ENCODE results near the gene TEX44. TPM values are rescaled to one million over a fixed set of nuclear protein-coding genes. Genes with fewer than 3 reads are reported as not detected.
A peak's percentile ranks its signal among the peaks of the same experiment; 100 is the strongest.

The TEX44 gene
- total RNA-seq, 1 experiment from 2014 or later = not detected

DNA sequence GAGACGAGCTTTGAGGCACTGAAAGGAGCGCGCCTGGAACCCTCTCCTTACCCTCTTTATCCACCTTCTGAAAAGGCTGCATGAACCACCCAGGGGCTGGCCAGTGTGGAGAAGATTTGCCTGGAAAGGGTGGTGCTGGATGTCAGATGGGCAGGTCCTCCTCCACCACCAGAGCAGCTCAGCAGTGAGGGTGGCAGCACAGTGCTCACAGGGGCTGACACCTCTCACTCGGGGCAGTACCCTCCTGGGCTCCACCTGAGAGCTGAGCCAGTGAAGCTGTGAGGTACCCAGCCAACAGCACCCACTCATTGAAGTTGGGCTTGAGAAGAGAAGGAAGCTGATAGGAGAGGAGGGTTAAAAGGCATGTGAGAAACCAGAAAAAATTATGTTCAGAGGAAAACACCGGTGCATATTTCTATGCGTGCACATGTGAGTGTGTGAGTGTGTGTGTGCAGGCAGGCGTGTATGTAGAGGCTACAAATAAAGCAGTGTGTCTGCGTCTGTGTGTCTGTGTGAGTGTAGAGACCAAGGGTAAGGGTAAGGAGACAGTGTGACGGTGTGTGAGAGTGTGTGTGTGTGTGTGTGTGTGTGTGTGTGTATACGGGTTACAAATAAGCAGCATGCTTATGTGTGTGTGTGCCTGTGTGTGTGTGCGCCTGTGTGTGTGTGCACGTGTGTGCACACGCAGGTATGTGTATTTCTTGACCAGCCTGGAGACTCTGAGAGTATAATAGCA is 40.7 kb downstream of the TEX44 start:
- no peak for DNase-seq (ENCODE audit: low read depth)

DNA sequence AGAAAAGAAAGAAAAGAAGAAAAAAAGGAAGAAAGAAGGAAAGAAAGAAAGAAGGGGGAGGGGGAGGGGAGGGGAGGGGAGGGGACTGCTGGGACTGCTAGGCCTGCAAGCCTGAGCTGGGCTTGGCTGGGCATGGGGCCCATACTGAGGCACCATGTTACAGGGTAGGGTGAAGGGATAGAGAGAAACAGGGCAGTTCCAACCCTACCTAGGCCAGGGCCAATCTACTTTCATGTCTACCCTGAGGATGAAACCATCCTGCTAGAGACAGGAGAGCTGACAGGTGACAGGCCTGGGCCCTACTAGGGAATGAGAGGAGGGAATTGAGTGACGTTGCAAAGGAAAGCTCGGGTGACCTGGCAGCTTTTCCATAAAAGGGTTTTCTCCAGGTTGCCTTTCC is 41.7 kb downstream of the TEX44 start:
- DNase-seq (ENCODE audit: low read depth) = no peak

DNA sequence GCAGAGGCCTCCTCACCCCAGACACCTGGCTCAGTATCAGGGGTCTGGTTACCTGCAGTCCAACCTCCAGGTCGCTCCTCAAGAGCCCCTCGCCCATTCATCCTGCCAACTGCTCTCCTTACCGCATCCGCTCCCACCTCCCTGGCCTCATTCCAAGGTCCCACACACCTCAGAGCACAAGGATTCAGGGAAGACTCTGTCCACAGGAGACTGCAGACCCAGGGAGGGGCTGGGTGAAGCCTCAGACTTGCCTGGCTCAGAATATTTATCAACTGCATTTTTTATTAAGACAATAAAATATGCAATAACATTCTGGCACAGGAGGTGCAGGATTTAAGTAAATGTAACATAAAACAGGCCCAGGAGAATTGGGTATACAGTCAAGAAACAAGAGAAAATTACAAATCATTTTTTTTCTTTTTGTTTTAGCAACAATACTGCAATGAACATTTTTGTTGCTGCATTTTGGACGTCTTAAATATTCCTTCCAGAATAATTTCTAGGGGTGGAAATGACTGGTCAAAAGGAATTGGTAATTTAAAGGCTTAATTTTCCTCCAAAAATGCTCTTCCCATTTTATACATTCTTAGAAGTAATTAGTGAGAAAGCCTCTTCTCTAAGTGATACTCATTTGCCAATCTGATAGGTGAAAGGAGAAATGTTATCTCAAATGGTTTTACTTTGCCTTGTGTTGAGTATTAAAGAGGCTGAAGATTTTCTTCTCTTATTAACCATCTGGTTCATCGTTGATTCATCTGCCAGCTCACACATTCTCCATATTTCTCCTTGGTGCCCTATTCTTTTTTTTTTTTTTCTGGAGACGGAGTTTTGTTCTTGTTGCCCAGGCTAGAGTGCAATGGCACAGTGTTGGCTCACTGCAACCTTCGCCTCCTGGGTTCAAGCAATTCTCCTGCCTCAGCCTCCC is 42.5 kb downstream of the TEX44 start:
- DNase-seq (ENCODE audit: low read depth) = no peak

DNA sequence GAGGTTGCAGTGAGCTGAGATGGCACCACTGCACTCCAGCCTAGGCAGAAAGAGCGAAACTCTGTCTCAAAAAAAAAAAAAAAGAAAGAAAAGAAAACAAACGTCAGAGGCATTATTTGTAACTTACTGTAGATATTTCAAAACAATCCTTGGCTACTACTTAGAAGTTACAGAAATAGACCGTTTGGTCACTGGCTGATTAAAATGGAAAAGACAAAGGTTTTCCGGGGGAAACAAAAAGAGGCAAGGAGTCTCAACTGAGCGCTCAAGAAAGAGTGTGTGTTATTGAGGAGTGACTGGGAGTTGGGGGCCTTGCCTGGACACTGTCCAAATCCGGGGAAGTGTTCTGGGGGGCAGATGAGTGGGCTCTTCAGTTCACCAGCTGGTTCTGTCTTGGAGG is 47.6 kb downstream of the TEX44 start:
- no peak for DNase-seq (ENCODE audit: low read depth)

DNA sequence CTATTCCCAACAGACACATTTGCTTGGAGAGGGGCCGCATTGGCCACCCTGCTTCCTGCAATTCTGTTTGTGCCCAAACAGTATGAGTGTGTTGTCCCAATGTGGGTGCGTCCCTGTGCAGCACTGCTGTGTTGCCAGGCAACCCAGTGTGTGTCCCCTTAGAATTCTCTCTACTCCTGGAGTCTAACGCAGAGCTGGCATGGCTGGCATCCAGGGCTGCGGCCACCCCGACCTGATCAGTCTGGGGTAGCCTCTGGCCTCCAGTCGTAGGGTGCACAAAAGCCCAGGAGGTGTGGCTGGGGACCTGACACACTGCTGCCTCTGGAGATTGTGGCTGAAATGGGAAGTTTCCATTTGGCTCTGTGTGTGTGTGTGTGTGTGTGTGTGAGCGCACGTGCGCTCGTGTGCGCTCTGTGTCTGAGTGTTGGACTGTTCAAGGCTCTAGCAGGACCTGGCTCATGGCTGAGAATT is 48.0 kb downstream of the TEX44 start:
- peak; percentile 51 for DNase-seq (ENCODE audit: low read depth)

DNA sequence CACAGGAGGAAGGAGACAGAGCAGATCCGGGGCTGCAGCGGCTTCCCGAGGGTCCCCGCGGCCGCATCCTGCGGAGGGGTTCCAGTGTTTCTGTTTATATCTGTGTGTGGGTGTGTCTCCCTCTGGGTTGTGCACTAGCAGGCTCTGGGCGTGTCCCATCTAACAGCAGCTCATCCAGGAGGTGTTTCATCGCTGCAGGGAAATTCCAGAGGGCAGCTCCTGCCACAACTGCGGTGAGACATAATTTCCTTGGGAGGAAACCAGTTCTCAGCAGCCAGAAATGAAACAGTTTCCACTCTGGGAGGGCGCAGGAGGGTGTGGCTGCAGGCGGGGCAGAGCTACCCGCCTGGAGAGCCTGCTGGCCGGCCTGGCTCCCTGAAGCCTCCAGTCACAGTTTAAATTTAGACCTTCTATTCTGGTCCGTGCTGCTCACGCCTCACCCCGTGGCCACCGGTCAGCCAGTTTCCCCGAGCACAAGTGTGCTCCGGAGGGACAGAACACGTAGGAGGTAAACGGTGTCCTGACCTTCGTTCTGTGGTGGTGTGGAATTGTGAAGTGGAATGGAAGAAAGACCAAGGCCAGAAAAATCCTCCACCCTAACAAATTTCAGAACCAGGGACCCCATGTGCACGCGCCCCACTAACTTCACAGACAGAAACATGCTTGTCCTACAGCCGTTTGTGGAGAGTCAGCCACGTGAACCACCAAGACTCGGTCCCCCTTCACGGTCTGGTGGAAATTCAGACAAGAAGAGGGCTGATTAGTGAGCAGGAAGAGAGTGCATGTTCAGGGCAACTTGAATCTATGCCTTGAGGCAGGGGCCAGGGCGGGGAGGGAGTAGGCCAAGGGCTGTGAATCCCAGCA is 50.2 kb downstream of the TEX44 start:
- peak; percentile 100 for DNase-seq (ENCODE audit: low read depth)

DNA sequence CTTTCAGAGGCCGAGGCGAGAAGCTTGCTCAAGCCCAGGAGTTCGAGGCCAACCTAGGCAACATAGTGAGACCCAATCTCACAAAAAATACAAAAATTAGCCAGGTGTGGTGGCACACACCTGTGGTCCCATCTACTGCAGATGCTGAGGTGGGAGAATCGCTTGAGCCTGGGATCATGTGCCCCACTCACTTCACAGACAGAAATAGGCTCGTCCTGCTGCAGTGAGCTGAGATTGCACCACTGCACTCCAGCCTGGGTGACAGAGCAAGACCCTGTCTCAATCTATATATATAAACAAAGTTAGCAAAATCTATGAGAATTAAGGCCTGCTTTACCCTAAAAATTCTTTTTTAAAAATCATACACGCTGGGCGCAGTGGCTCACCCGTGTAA is 50.8 kb downstream of the TEX44 start:
- DNase-seq (ENCODE audit: low read depth) = no peak

Other genes starting within 250 kb of the TEX44 start
- 0.49 and 0.60 TPM in 2 replicates for gene B3GNT7, start 197.2 kb upstream of the TEX44 start, total RNA-seq (2014; rRNA removed; shearing (Covaris generic))
- 118 and 133 TPM in 2 replicates for gene NCL, start 128.4 kb upstream of the TEX44 start, total RNA-seq (2014; rRNA removed; shearing (Covaris generic))
- not detected in 2 replicates for gene NMUR1, start 62.4 kb upstream of the TEX44 start, total RNA-seq (2014; rRNA removed; shearing (Covaris generic))
- gene PTMA, start 115.7 kb downstream of the TEX44 start, total RNA-seq (2014; rRNA removed; shearing (Covaris generic)) = 1,433 and 1,788 TPM in 2 replicates
- 77.3 and 84.9 TPM in 2 replicates for gene PDE6D, start 188.4 kb downstream of the TEX44 start, total RNA-seq (2014; rRNA removed; shearing (Covaris generic))
- gene COPS7B, start 193.6 kb downstream of the TEX44 start, total RNA-seq (2014; rRNA removed; shearing (Covaris generic)) = 21.8 and 22.8 TPM in 2 replicates

Measured in RPMI7951 (cell line).